GM19467 (cell line): ENCODE results near the gene BUB1B.

Experiments
- ATAC-seq: cut with Tn5 transposase; IDR thresholded peaks from one replicate; pipeline ENCODE4 v1.9.1; 2021; ENCODE audit warnings: mild to moderate bottlenecking, moderate library complexity; ENCODE audit not compliant: unreplicated experiment

BUB1B gene

GRCh38 chr15:40252438-40253166, 91.7 kb downstream of the BUB1B start:
- no peak for ATAC-seq

DNA sequence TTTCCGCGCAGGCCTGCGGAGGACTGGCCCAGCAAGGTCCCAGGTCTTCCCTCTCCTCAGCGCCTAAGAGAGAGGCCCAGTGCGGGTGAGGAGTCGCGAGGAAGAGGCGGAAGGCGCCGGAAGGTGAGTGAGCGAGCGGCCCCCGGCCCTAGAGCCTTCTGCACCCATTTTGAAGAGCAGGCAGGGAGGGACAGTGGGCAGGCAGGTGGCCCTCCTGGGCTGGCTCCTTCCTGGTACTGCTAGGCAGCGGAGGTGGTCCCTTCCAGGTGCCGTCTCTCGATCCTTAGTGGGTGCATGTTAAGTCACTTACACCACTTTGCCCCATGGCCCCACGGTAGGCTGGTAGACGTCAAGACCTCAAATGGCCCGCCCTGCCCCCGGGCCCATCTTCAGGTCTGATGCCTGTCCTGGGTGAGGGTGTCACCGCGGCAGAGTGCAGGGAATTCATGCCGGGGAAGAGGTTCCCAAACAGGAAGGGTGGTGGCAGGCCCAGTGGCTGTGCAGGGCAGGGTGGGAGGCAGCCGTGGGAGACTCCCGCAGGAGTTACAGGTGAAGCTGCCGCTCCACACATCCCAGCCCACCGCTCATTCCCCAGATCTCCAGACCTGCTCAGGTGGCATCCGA, 92.4 kb downstream of the BUB1B start:
- no peak for ATAC-seq

- no peak for ATAC-seq
Observed at GRCh38 chr15:40254452-40254851, 93.6 kb downstream of the BUB1B start.

GRCh38 chr15:40255033-40255432, 94.2 kb downstream of the BUB1B start:
- no peak for ATAC-seq

DNA sequence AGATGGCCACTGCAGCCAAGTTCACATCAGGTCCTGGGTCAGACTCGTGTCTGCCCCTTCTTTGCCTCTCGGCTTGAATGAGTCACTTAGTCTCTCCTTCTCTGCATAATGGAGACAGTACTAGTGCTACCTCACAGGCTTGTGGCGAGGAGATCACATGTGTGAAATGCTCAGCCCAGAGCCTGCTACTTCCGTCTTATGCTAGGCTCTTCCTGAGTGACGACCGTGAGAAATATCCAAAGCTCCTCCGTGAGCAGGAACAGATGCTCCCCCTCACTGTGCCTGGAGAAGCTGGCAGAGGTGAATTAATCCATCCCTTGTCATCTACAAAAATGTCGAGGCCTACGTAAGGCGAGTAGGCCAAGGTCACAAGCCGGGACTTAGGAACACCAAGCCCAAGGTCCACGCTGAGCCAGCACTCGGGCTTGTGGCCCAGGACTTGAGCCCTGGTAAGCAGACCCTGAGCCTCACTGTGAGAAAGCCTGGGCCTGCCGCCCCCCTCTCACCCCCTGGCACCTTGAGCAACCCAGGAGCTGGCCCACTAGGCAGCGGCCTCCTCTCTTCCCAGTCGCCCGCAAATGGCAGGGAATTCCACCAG, 95.9 kb downstream of the BUB1B start:
- ATAC-seq, result no peak

DNA sequence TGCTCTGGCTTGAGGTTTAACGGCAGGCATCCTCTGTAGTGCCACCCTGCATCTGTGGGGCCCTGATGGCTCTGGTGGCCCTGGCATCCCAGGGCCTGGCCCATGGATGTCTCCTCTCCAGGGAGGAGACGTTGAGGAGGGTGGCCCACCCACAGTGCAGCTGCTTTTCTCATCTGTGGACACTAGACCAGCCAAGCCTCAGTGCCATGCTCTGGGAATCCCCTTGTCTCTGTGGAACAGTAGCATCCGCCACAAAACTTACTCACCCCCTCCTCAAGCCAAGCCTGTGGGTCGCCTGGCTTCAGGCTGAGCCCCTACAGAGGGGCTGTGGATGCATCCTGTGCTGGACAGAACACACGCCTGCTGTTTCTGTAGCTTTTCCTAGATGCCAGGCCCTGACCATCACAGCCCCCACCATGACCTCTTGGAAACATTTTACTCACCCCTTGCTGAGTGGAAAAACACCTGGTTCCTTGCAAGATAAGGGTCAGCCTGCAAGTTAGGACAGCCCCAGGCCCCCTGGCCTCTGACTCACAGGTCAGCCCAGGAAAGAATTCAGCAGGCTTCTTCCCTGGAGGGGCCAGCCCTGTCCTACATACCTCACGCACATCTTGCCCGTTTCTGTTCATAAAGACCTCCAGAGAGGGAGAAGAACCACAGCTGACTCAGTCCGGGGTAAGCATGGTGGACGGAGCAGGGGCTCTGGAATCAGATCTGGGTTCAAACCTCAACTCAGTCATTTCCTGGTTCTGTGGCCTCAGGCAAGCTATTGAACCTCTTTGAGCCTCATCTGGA, 97.0 kb downstream of the BUB1B start:
- no peak for ATAC-seq

DNA sequence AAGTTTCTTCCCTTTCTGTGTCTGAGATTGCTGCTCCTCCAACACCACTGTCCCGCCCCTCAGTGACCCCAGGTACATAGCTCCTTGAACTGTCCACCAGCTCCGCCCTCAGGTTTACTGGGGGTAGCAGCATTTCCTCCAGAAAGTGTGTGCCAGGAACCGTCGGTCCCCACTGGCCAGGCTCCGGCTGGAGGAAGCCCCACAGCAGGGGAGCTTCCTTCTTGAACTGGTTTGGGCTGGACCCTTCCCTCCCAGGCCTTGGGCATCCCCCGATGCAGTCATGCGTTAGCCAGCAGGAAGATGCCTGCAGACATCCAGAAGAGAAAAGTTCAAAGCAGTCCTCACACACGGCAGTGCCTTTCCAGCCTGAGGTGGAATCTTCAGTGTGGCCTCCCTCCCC, 97.7 kb downstream of the BUB1B start:
- no peak for ATAC-seq

DNA sequence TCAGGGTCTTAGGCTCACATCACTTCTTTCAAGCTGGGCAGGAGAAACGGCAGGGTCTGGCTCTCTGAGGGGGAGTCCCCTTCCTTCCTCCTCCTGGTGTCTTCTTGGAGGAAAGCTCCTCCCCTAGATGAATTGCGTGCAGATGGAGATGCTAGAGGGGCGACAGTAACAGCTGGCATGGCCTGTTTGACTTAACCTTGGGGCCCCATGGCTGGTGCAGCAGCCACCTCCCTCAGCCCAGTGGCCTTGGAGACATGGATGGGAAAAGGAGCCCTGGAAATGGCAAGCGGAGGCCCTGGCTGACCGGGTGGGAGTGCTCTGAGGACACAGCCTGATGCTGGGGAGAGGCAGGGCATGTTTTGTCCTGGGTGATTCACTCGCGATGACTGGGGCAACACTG, 98.2 kb downstream of the BUB1B start:
- ATAC-seq, result no peak

DNA sequence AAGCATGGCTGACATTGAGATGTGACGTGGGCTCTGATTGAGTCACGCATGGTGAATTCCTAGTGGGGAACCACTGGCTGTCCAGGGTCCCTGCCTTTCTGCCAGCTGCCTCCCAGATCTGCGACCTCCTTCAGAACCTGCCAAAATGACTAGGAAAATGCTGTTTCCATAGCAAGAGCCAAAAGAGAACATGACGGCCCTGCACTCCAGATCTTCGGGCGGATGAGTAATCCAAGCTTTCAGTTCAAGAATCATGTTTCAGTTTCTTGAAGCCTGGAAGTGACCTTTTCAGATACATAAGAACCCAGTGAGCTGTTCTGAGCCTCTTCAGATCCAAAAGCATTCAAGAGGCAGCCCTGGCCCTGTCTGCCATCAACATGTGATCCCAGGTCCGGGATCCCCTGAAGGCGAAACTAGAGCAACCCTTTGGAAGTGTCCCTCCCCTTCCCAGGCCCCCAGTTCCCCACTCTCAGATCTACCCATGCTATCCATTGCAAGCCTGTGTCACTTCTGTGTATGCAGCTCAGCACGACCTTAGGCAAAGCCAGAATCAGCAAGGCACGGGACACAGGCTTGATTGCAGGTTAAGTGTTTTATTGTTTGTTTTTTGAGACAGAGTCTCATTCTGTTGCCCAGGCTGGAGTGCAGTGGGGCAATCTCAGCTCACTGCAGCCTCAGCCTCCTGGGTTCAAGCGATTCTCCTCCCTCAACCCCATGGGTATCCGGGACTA, 102.3 kb downstream of the BUB1B start:
- no peak for ATAC-seq

- ATAC-seq, result no peak
Observed at GRCh38 chr15:40264321-40265153, 103.7 kb downstream of the BUB1B start.

- ATAC-seq, result no peak
Observed at GRCh38 chr15:40265355-40265754, 104.5 kb downstream of the BUB1B start.

- ATAC-seq, result no peak
Observed at GRCh38 chr15:40265875-40266274, 105.0 kb downstream of the BUB1B start.

- ATAC-seq, result no peak
Observed at GRCh38 chr15:40266828-40267304, 106.0 kb downstream of the BUB1B start.

GRCh38 chr15:40267670-40268069, 106.8 kb downstream of the BUB1B start:
- ATAC-seq, result no peak

DNA sequence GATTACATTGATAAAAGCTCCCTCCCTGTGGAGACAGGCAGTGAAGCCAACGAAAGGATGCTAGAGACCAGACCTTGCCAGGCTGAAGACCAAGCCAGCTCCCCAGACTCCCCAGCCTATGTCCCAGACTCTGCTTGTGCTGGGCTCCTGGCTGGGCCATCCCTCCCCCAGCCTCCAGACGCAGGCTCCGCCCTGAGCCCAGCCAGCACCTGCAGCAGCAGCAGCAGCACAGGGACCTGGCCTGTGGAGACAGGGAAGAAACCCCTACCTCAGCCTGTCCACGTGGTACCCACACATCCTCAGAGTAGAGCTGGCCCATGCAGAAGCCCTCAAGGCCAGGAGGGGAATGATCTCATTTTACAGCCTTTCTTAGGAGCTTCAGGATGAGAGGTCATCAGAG, 108.7 kb downstream of the BUB1B start:
- ATAC-seq, result no peak

DNA sequence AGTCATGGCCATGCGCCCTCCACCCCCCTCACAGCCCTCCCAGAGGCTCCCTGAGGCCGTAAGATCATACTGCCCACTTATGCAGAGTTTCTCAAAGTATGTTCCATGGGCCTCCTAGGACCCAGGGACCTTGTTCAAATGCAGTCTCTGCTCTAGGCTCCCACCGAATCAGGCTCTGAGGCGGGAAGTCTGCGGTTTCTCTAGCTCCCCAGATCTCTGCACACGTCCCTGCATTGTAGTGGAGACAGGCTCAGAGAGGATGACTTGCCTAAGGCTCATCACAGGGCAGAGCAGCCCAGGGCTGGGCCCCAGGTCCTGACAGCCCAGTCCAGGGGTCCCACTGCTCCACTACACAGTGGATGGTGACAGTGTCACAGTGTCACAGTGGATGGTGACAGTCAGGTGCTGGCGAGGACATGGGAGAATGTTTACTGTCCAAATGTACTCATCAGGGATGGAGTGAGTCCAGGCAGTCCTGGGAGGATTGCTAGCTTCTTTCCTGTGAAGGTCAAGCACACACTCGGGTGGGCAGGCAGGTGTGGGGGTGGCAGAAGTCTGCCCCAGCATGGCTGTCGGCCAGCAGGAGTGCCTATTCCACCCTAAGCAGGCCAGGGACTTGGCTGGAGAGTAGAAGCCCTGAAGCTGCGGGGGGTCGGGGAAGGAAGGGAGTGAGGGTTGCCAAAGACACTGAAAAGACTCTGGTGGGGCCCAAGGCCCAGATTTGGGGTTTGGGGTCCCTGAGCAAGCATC, 109.6 kb downstream of the BUB1B start:
- no peak for ATAC-seq
